Endothelial cell of umbilical vein (primary cell): ENCODE measurements around the gene MAPKAP1. TPM values are rescaled to one million over a fixed set of nuclear protein-coding genes. Genes with fewer than 3 reads are reported as not detected.

Experiments
- BruUV-seq: library from RNA; stranded (reverse); fragments of 400-500 nt; replicated peaks from 2 replicates; lab custom pipeline; 2021; lab: Mats Ljungman, UMichigan
- CTCF ChIA-PET: fragments of 300-600, 350-600 bp; sonication (Branson Sonifier 250); formaldehyde crosslinking; loops from one replicate; lab custom pipeline; 2021; ENCODE audit warnings: antibody characterized with exemption, inconsistent platforms; lab: Charles Lee
- POLR2A ChIA-PET: fragments of 300-600, 350-600 bp; sonication (Branson Sonifier 250); formaldehyde crosslinking; loops from one replicate; lab custom pipeline; 2021; ENCODE audit warnings: antibody characterized with exemption, inconsistent platforms; lab: Charles Lee
- DNase-seq: peaks from one replicate; pipeline ENCODE4 v3.0.0-alpha.2; 2011; ENCODE audit warnings: low read depth, low spot score
- FAIRE-seq: peaks from 2 replicates; lab custom pipeline; 2011; peaks lifted over from hg19 to GRCh38; lab: Jason Lieb, UNC
- H2AFZ ChIP-seq: 2 replicates; pipeline ENCODE4 v1.6.0; 2012; ENCODE audit warnings: low read depth, low read length, control low read depth, inconsistent platforms
- H3K27ac ChIP-seq: 2 replicates; pipeline ENCODE4 v1.5.1; 2011; ENCODE audit warnings: low read depth, mild to moderate bottlenecking, control low read depth, low read length, moderate library complexity; ENCODE audit not compliant: insufficient read depth
- H3K27me3 ChIP-seq, 2 experiments: 2 replicates each; pipeline versions ENCODE4 v1.6.0 to v1.6.1; 2011; ENCODE audit warnings: low read length in 2 of 2, mixed read lengths in 1 of 2; ENCODE audit not compliant: control insufficient read depth in 2 of 2, insufficient read depth in 2 of 2
- H3K36me3 ChIP-seq, 2 experiments: 2 replicates in 1 of 2; 3 replicates in 1 of 2; pipeline ENCODE4 v1.5.1; 2011; ENCODE audit warnings: low read length in 2 of 2, mild to moderate bottlenecking in 1 of 2, moderate library complexity in 1 of 2; ENCODE audit not compliant: control insufficient read depth in 2 of 2, insufficient read depth in 2 of 2; ENCODE audit errors: extremely low read depth in 1 of 2
- H3K4me1 ChIP-seq: 3 replicates; pipeline ENCODE4 v1.5.1; 2011; ENCODE audit warnings: mild to moderate bottlenecking, low read length; ENCODE audit not compliant: control insufficient read depth, insufficient read depth; ENCODE audit errors: extremely low read depth
- H3K4me2 ChIP-seq: 2 replicates; pipeline ENCODE4 v1.6.1; 2011; ENCODE audit warnings: low read length, control low read depth, mixed read lengths; ENCODE audit not compliant: insufficient read depth
- H3K4me3 ChIP-seq, 3 experiments: fragments of 200-600 bp in 1 of 3; sonication (generic), shearing (Covaris generic) in 1 of 3; replicated peaks in 1 of 3; 2 replicates each; pipeline ENCODE4 v1.5.1; 2011 to 2016; ENCODE audit warnings: control low read depth in 3 of 3, low read length in 3 of 3, mild to moderate bottlenecking in 2 of 3, inconsistent platforms in 1 of 3, low read depth in 1 of 3, moderate library complexity in 1 of 3; ENCODE audit not compliant: insufficient read depth in 1 of 3
- H3K79me2 ChIP-seq: 2 replicates; pipeline ENCODE4 v1.6.0; 2012; ENCODE audit warnings: low read length, inconsistent platforms; ENCODE audit not compliant: control insufficient read depth, insufficient read depth
- H3K9ac ChIP-seq: replicated peaks from 2 replicates; pipeline ENCODE3; 2011; ENCODE audit warnings: low read length, control low read depth; ENCODE audit not compliant: insufficient read depth; ENCODE audit errors: extremely low read depth
- H3K9me1 ChIP-seq: replicated peaks from 3 replicates; pipeline ENCODE4 v1.6.0; 2011; ENCODE audit warnings: mild to moderate bottlenecking, low read length; ENCODE audit not compliant: control insufficient read depth, insufficient read depth; ENCODE audit errors: extremely low read depth
- H3K9me3 ChIP-seq: replicated peaks from 2 replicates; pipeline ENCODE4 v1.5.1; 2012; ENCODE audit warnings: low read length, inconsistent platforms; ENCODE audit not compliant: control insufficient read depth, insufficient read depth
- H4K20me1 ChIP-seq: replicated peaks from 2 replicates; pipeline ENCODE3; 2011; ENCODE audit warnings: mild to moderate bottlenecking, low read length; ENCODE audit not compliant: control insufficient read depth, insufficient read depth; ENCODE audit errors: extremely low read depth
- CTCF ChIP-seq, 2 donors: IDR thresholded peaks; 1 replicate in 1 of 2; 2 replicates in 1 of 2; pipeline ENCODE4 v1.5.1; 2011; ENCODE audit warnings: low read length in 2 of 2, mild to moderate bottlenecking in 2 of 2, moderate library complexity in 2 of 2, control low read depth in 1 of 2, inconsistent platforms in 1 of 2, low read depth in 1 of 2; ENCODE audit not compliant: insufficient read depth in 1 of 2; ENCODE audit errors: extremely low read depth in 1 of 2
- EZH2 ChIP-seq: IDR thresholded peaks from 2 replicates; pipeline ENCODE4 v1.6.1; 2012; ENCODE audit warnings: borderline replicate concordance, low read depth, mild to moderate bottlenecking, moderate library complexity, low read length, inconsistent platforms; ENCODE audit not compliant: severe bottlenecking
- FOS ChIP-seq: IDR thresholded peaks from 2 replicates; pipeline ENCODE4 v1.6.1; 2011; ENCODE audit warnings: mild to moderate bottlenecking, low read length, moderate library complexity, borderline replicate concordance; ENCODE audit not compliant: insufficient read depth
- GATA2 ChIP-seq: IDR thresholded peaks from 2 replicates; pipeline ENCODE4 v1.7.0; 2011; ENCODE audit warnings: low read depth, mild to moderate bottlenecking, moderate library complexity, mixed read lengths, low read length; ENCODE audit not compliant: insufficient read length, insufficient read depth
- JUN ChIP-seq: IDR thresholded peaks from 2 replicates; pipeline ENCODE4 v1.6.1; 2011; ENCODE audit warnings: borderline replicate concordance, low read depth; ENCODE audit not compliant: insufficient read length, insufficient read depth
- MYC ChIP-seq: IDR thresholded peaks from one replicate; pipeline ENCODE4 v1.6.1; 2011; ENCODE audit warnings: mild to moderate bottlenecking, low read depth, low read length
- POLR2A ChIP-seq: IDR thresholded peaks from 2 replicates; pipeline ENCODE4 v1.6.1; 2012; ENCODE audit warnings: low read depth, mild to moderate bottlenecking, control low read depth, low read length
- POLR2AphosphoS5 ChIP-seq: IDR thresholded peaks from 2 replicates; pipeline ENCODE4 v1.6.1; 2012; ENCODE audit warnings: low read depth, mild to moderate bottlenecking, control low read depth, low read length, moderate library complexity; ENCODE audit not compliant: insufficient read depth
- dilution Hi-C: fragments of 300-500 bp; cut with MboI; formaldehyde crosslinking; loops from one replicate; pipeline ENCODE4 v1.15.0; 2019; ENCODE audit warnings: low sequenced_read_pairs; ENCODE audit not compliant: extremely low pct_ligation_motif_present
- intact Hi-C: fragments of 100-400 bp; cut with micrococcal nuclease; formaldehyde crosslinking; loops from one replicate; pipeline ENCODE4 v1.10.0; 2022
- polyA plus RNA-seq, 4 experiments: library from polyadenylated mRNA; depleted of rRNA in 3 of 4; stranded (reverse) in 3 of 4; unstranded in 1 of 4; fragments of >200 nt; gene quantifications; 2 replicates each; pipeline versions ENCODE4 v1.2.1 to v1.2.3, GENCODE V29; 2011 to 2012; ENCODE audit warnings: missing spikeins in 1 of 4
- total RNA-seq: library from RNA; stranded (reverse); gene quantifications from 2 replicates; pipeline ENCODE4 v1.2.3, GENCODE V29; 2021
- TF ChIP-seq, protein P1 (sequence below): IDR thresholded peaks from 2 replicates; pipeline ENCODE4 v1.6.1; 2011; ENCODE audit not compliant: insufficient read depth, insufficient read length

MAPKAP1 gene
- total and polyA plus RNA-seq, 2 donors (not counting 3 experiments of a cell fraction or from before 2014, with no cell fraction given): 61.9 to 99.1 TPM

GRCh38 chr9:125425170-125425897 is 281.7 kb downstream of the MAPKAP1 start:
- Histone ChIP-seq H3K9ac (no peak overlapping the region), H3K4me3 (no peak overlapping the region), H3K27me3 (no peaks in the 10 kb centered on the region), H3K9me1 (no peaks in the 10 kb centered on the region), H3K4me2 (no peak overlapping the region), H2AFZ (peak overlapping the region; percentile 80), H3K4me1 (no peaks in the 10 kb centered on the region), H3K79me2 (no peaks in the 10 kb centered on the region), H3K9me3 (no peaks in the 10 kb centered on the region), H3K36me3 (no peaks in the 10 kb centered on the region), H4K20me1 (no peaks in the 10 kb centered on the region), H3K27ac (no peak overlapping the region)
- ChIA-PET POLR2A (no interaction called here), CTCF (no interaction called here)
- TF ChIP-seq POLR2AphosphoS5 (no peak), MYC (no peak), EZH2 (no peak), FOS (no peak), CTCF (IDR thresholded peaks at IDR 0.05; ENCODE audit: extremely low read depth in 1 of 2, insufficient read depth in 1 of 2, low read depth in 1 of 2, low read length in 2 of 2) (no peak), JUN (no peak), POLR2A (no peak), GATA2 (no peak)
- TF ChIP-seq, protein P1, sequence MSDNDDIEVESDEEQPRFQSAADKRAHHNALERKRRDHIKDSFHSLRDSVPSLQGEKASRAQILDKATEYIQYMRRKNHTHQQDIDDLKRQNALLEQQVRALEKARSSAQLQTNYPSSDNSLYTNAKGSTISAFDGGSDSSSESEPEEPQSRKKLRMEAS: no peak
- FAIRE-seq (no peak), DNase-seq (no peak)
- intact Hi-C loops (loop anchor here (5.0 kb wide), 1 partner anchor 207 kb away; no protein-coding TSS in a partner anchor), dilution Hi-C loops (no loop called here)
- no TSS peak for BruUV-seq
